Measurements from ENCODE around the gene NOXA1. TPM values are rescaled to one million over a fixed set of nuclear protein-coding genes. Genes with fewer than 3 reads are reported as not detected.
"Not testable (repeated sequence)": the region's sequence is repeated elsewhere in the genome, so short reads cannot be mapped to it uniquely, and the experiment has no call there.

The NOXA1 gene
- 1.9 TPM for total RNA-seq
- polyA plus RNA-seq: 8.4 TPM
- long read RNA-seq, donor 1: 0 reads
- long read RNA-seq, donor 2: 0 reads
- long read RNA-seq, donor 3: 0 reads
- long read RNA-seq, donor 4: 0 reads
- long read RNA-seq, donor 5: 0 reads
- long read RNA-seq, donor 6, partial matches to known transcripts: 13 of 13 reads
- long read RNA-seq, donor 6, other reads (novel, unspliced or antisense): 0 of 13 reads
- long read RNA-seq, donor 7: 0 reads
- long read RNA-seq, donor 8: 0 reads
- long read RNA-seq, donor 9: 0 reads
- long read RNA-seq, donor 10: 0 reads

DNA sequence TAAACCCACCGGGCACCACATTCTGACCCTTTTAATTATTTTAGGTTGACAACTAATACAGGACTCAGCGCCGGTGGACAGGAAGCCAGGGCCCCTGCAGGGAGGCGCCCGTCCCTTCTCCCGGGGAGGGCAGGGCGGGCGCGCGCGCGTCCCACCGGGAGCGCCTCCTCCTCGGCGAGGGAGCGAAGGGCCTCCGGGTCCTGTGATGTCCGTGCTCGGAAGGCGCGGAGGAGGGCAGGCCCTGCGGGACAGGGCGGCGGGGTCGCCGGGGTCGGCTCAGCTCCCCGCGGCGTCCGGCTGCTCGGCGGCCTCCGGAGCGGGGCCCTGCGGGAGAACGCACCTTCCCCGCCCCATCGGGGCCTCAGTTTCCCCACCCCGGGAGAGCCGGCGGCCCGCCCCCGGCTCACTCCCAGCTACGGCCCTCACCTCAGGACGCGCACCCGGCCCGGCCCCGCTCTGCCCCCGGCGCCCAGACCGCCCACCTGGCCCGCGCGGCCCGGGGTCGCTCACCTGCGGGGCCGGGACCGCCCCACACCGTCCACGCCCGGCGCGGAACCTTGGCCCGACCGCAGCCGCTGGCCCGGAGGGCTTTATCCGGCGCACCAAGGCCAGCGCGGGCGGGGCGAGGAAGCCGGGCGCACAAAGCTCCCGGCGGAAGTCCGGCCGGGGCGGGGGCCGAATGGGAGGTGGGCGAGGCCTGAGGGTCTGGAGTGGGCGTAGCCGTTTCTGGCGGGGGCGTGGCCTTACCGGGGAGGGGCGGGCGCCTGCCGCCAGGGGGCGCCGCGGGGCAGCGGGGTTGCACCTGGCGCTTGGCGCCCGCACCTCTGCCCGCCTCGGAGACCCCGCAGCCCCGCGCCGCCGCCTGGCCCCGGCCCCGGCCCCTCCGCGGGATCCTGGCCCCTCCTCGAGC, at the start of gene NOXA1, which contains the start of gene EXD3:
Gene NOXA1 (plus strand): TSS at position 790 of the 910 bp plus-strand sequence. CDS start 137 bp downstream, outside the sequence.
Gene EXD3 (minus strand): TSS at position 559 of the 910 bp plus-strand sequence. CDS start 27,805 bp downstream, outside the sequence.
- Histone ChIP-seq H3K27ac (ENCODE audit: low read depth in 1 of 2, low read length in 1 of 2) (peak within 1 kb of the TSS in 1 of 2 donors; percentile 77), H3K4me1 (ENCODE audit: control insufficient read depth in 2 of 2, insufficient read depth in 2 of 2, low read length in 2 of 2) (peaks cover 6 to 10% of the 10 kb centered on the region in 2 donors), H3K36me3 (ENCODE audit: control insufficient read depth in 2 of 2, insufficient read depth in 2 of 2, low read length in 1 of 2) (no peaks in the 10 kb centered on the region), H3K4me3 (ENCODE audit: low read length in 2 of 2) (peak within 1 kb of the TSS; percentile 44 to 82), H3K27me3 (ENCODE audit: control insufficient read depth in 2 of 2, insufficient read depth in 1 of 2, low read length in 1 of 2) (peaks cover 23 to 66% of the 10 kb centered on the region in 2 donors), H3K9me3 (ENCODE audit: control insufficient read depth in 2 of 2, insufficient read depth in 1 of 2, low read length in 1 of 2) (no peaks in the 10 kb centered on the region)
- DNase-seq (ENCODE audit: low read depth in 6 of 9, low spot score in 9 of 9): peak; percentile 16 to 87 (median 65)
- 1% methylated on average over 110 of the region's 113 CpGs for WGBS

DNA sequence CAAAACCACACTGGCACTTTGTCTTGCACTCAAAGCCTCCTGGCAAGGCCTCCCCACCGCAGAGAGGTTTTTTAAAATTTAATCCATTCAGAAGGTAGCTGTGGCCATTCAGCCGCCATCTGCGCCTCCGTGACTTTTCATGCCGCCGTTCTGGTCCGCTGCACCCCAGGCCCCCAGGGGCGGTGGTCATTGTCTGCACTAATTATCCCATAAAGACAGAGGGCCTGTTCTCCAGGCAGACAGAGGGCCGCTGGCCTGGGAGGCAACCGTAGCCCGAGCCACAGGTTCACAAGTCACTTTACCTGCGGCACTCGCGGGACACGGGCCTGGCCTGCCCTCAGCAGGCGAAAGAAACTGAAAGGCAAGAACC, 49.6 kb upstream of the NOXA1 start:
- Histone ChIP-seq H3K4me1 (ENCODE audit: control insufficient read depth in 2 of 2, insufficient read depth in 2 of 2, low read length in 2 of 2) (no peaks in the 10 kb centered on the region), H3K4me3 (ENCODE audit: low read length in 2 of 2) (no peak overlapping the region), H3K27me3 (ENCODE audit: control insufficient read depth in 2 of 2, insufficient read depth in 1 of 2, low read length in 1 of 2) (no peaks in the 10 kb centered on the region), H3K27ac (ENCODE audit: low read depth in 1 of 2, low read length in 1 of 2) (no peak overlapping the region), H3K9me3 (ENCODE audit: control insufficient read depth in 2 of 2, insufficient read depth in 1 of 2, low read length in 1 of 2) (peaks cover 0 to 10% of the 10 kb centered on the region in 2 donors), H3K36me3 (ENCODE audit: control insufficient read depth in 2 of 2, insufficient read depth in 2 of 2, low read length in 1 of 2) (no peaks in the 10 kb centered on the region)
- DNase-seq (ENCODE audit: low read depth in 6 of 9, low spot score in 9 of 9): no peak
- 93% methylated on average over 16 of the region's 16 CpGs for whole genome bisulfite sequencing

GRCh38 chr9:137374131-137374845, 48.9 kb upstream of the NOXA1 start:
- DNase-seq (ENCODE audit: low read depth in 6 of 9, low spot score in 9 of 9): no peak
- Histone ChIP-seq H3K27me3 (ENCODE audit: control insufficient read depth in 2 of 2, insufficient read depth in 1 of 2, low read length in 1 of 2) (no peaks in the 10 kb centered on the region), H3K36me3 (ENCODE audit: control insufficient read depth in 2 of 2, insufficient read depth in 2 of 2, low read length in 1 of 2) (no peaks in the 10 kb centered on the region), H3K9me3 (ENCODE audit: control insufficient read depth in 2 of 2, insufficient read depth in 1 of 2, low read length in 1 of 2) (peaks cover 0 to 14% of the 10 kb centered on the region in 2 donors), H3K4me1 (ENCODE audit: control insufficient read depth in 2 of 2, insufficient read depth in 2 of 2, low read length in 2 of 2) (no peaks in the 10 kb centered on the region), H3K27ac (ENCODE audit: low read depth in 1 of 2, low read length in 1 of 2) (no peak overlapping the region), H3K4me3 (ENCODE audit: low read length in 2 of 2) (no peak overlapping the region)
- WGBS: 97% methylated on average over 37 of the region's 37 CpGs

DNA sequence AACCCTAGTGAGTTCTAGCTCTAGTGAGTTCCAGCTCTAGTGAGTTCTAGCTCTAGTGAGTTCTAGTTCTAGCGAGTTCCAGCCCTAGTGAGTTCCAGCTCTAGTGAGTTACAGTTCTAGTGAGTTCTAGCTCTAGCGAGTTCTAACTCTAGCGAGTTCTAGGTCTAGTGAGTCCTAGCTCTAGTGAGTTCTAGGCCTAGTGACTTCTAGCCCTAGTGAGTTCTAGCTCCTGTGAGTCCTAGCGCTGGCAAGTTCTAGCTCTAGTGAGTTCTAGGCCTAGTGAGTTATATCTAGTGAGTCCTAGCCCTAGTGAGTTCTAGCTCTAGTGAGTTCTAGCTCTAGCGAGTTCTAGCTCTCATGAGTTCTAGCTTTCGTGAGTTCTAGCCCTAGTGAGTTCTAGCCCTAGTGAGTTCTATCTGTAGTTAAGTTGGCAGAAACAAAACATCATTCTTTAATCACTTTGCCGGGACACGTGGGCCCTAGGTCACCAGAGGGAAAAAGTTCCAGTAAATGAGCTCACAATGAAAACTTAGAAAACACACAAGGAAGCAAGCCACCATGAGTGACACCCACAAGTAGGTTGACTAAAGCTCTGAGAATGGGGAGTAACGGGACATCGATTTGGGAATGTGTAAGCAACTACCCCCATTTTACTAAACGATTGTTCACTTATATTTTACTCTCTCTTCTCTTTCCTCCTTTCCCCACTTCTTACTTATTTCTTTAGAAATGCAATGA, 47.7 kb upstream of the NOXA1 start:
- Histone ChIP-seq H3K9me3 (ENCODE audit: control insufficient read depth in 2 of 2, insufficient read depth in 1 of 2, low read length in 1 of 2) (peaks cover 1 to 21% of the 10 kb centered on the region in 2 donors), H3K4me1 (ENCODE audit: control insufficient read depth in 2 of 2, insufficient read depth in 2 of 2, low read length in 2 of 2) (no peaks in the 10 kb centered on the region), H3K4me3 (ENCODE audit: low read length in 2 of 2) (no peak overlapping the region), H3K27ac (ENCODE audit: low read depth in 1 of 2, low read length in 1 of 2) (no peak overlapping the region), H3K27me3 (ENCODE audit: control insufficient read depth in 2 of 2, insufficient read depth in 1 of 2, low read length in 1 of 2) (no peaks in the 10 kb centered on the region), H3K36me3 (ENCODE audit: control insufficient read depth in 2 of 2, insufficient read depth in 2 of 2, low read length in 1 of 2) (no peaks in the 10 kb centered on the region)
- no peak for DNase-seq (ENCODE audit: low read depth in 6 of 9, low spot score in 9 of 9)
- 98% methylated on average over 11 of the region's 11 CpGs for WGBS

DNA sequence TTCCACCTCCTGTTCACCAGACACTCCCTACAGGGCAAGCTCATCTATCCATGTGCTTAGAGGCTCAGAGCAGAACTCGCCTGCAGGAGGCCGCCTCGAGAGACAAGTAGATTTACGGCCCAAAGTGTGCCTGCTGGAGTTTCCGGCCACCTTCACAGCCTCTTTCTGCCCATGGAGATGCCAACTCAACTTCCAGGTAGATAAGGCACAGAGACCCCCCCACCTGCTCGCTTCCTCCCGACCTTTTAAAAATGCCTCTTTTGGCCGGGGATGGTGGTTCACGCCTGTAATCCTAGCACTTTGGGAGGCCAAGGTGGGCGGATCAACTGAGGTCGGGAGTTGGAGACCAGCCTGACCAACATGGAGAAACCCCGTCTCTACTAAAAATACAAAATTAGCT, 46.8 kb upstream of the NOXA1 start:
- DNase-seq (ENCODE audit: low read depth in 6 of 9, low spot score in 9 of 9): no peak
- WGBS: 95% methylated on average over 12 of the region's 12 CpGs
- no peaks in the 10 kb centered on the region for H3K36me3 ChIP-seq (ENCODE audit: control insufficient read depth in 2 of 2, insufficient read depth in 2 of 2, low read length in 1 of 2)

GRCh38 chr9:137378688-137379410, 44.3 kb upstream of the NOXA1 start:
- not testable (repeated sequence) for H3K27ac ChIP-seq (ENCODE audit: low read depth in 1 of 2, low read length in 1 of 2); DNase-seq (ENCODE audit: low read depth in 6 of 9, low spot score in 9 of 9); H3K4me1 ChIP-seq (ENCODE audit: control insufficient read depth in 2 of 2, insufficient read depth in 2 of 2, low read length in 2 of 2); H3K36me3 ChIP-seq (ENCODE audit: control insufficient read depth in 2 of 2, insufficient read depth in 2 of 2, low read length in 1 of 2); H3K27me3 ChIP-seq (ENCODE audit: control insufficient read depth in 2 of 2, insufficient read depth in 1 of 2, low read length in 1 of 2); H3K4me3 ChIP-seq (ENCODE audit: low read length in 2 of 2)
- WGBS: 91% methylated on average over 37 of the region's 37 CpGs
- peaks cover 1 to 32% of the 10 kb centered on the region in 2 donors for H3K9me3 ChIP-seq (ENCODE audit: control insufficient read depth in 2 of 2, insufficient read depth in 1 of 2, low read length in 1 of 2)

More for the DNA sequence above, 46.8 kb upstream of the NOXA1 start:
- Histone ChIP-seq H3K4me1 (ENCODE audit: control insufficient read depth in 2 of 2, insufficient read depth in 2 of 2, low read length in 2 of 2) (no peaks in the 10 kb centered on the region), H3K4me3 (ENCODE audit: low read length in 2 of 2) (no peak overlapping the region), H3K27ac (ENCODE audit: low read depth in 1 of 2, low read length in 1 of 2) (no peak overlapping the region), H3K9me3 (ENCODE audit: control insufficient read depth in 2 of 2, insufficient read depth in 1 of 2, low read length in 1 of 2) (peaks cover 1 to 22% of the 10 kb centered on the region in 2 donors), H3K27me3 (ENCODE audit: control insufficient read depth in 2 of 2, insufficient read depth in 1 of 2, low read length in 1 of 2) (no peaks in the 10 kb centered on the region)

DNA sequence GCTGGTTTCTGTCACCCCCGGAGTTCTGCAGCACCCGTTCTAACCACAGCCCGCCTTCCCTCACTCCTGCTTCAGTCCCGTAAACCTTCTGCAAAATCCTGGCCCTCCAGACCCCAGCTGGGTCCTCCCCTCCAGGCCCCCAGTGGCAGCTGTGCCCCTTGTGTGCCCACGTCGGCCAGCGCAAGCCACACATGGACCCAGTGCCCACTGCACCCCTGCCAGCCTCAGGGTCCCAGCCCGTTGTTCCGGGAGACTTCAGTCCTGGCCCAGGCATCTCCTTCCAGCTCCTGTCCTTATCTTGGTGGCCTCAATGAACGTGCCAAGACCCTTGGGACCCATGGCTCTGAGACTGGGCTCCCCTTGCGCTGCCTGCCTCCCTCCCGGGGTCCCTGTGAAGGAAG, 43.4 kb upstream of the NOXA1 start:
- WGBS: 96% methylated on average over 12 of the region's 12 CpGs
- DNase-seq (ENCODE audit: low read depth in 6 of 9, low spot score in 9 of 9): no peak

GRCh38 chr9:137380171-137380570, 43.0 kb upstream of the NOXA1 start:
- H3K4me1 ChIP-seq (ENCODE audit: control insufficient read depth in 2 of 2, insufficient read depth in 2 of 2, low read length in 2 of 2): peaks cover 0 to 15% of the 10 kb centered on the region in 2 donors
- no peaks in the 10 kb centered on the region for H3K36me3 ChIP-seq (ENCODE audit: control insufficient read depth in 2 of 2, insufficient read depth in 2 of 2, low read length in 1 of 2)
- 92% methylated on average over 16 of the region's 16 CpGs for WGBS
- no peak overlapping the region for H3K27ac ChIP-seq (ENCODE audit: low read depth in 1 of 2, low read length in 1 of 2)
- H3K9me3 ChIP-seq (ENCODE audit: control insufficient read depth in 2 of 2, insufficient read depth in 1 of 2, low read length in 1 of 2): peaks cover 1 to 30% of the 10 kb centered on the region in 2 donors
- H3K4me3 ChIP-seq (ENCODE audit: low read length in 2 of 2): no peak overlapping the region
- H3K27me3 ChIP-seq (ENCODE audit: control insufficient read depth in 2 of 2, insufficient read depth in 1 of 2, low read length in 1 of 2): no peaks in the 10 kb centered on the region
- DNase-seq (ENCODE audit: low read depth in 6 of 9, low spot score in 9 of 9): no peak

More for the DNA sequence above, 43.4 kb upstream of the NOXA1 start:
- Histone ChIP-seq H3K4me3 (ENCODE audit: low read length in 2 of 2) (no peak overlapping the region), H3K27me3 (ENCODE audit: control insufficient read depth in 2 of 2, insufficient read depth in 1 of 2, low read length in 1 of 2) (no peaks in the 10 kb centered on the region), H3K4me1 (ENCODE audit: control insufficient read depth in 2 of 2, insufficient read depth in 2 of 2, low read length in 2 of 2) (peaks cover 0 to 15% of the 10 kb centered on the region in 2 donors), H3K36me3 (ENCODE audit: control insufficient read depth in 2 of 2, insufficient read depth in 2 of 2, low read length in 1 of 2) (no peaks in the 10 kb centered on the region), H3K27ac (ENCODE audit: low read depth in 1 of 2, low read length in 1 of 2) (no peak overlapping the region), H3K9me3 (ENCODE audit: control insufficient read depth in 2 of 2, insufficient read depth in 1 of 2, low read length in 1 of 2) (peaks cover 1 to 30% of the 10 kb centered on the region in 2 donors)

Measured in thymus (tissue), 14 donors.